HCT116 (cell line): ENCODE measurements around the gene CEP112. TPM values are rescaled to one million over a fixed set of nuclear protein-coding genes. Genes with fewer than 3 reads are reported as not detected.

Experiments used
- ATAC-seq: fragments of 200-7000 bp; cut with Tn5 transposase; 2 replicates; pipeline ENCODE4 v1.9.1; 2020; ENCODE audit warnings: mild to moderate bottlenecking, moderate library complexity
- BruUV-seq: library from RNA; stranded (reverse); fragments of 400-500 nt; replicated peaks from 2 replicates; lab custom pipeline; 2021; lab: Mats Ljungman, UMichigan
- CTCF ChIA-PET: fragments of 300-600 bp; sonication (Branson Sonifier 250); formaldehyde crosslinking; loops from one replicate; lab custom pipeline; 2021; ENCODE audit warnings: antibody characterized with exemption; lab: Charles Lee
- POLR2A ChIA-PET: fragments of 300-600, 350-600 bp; sonication (Branson Sonifier 250); formaldehyde crosslinking; loops from one replicate; lab custom pipeline; 2021; ENCODE audit warnings: antibody characterized with exemption; lab: Charles Lee
- RAD21 ChIA-PET, 2 experiments: fragments of 300-600 bp; sonication (Branson Sonifier 250); formaldehyde crosslinking; loops; one replicate each; lab custom pipeline; 2023; ENCODE audit warnings: low total read pairs in 2 of 2; ENCODE audit not compliant: uncharacterized antibody in 2 of 2, unreplicated experiment in 2 of 2, low non-redundant PET in 1 of 2; lab: Charles Lee
- DNase-seq: peaks from one replicate; pipeline ENCODE4 v3.0.0-alpha.2; 2010; ENCODE audit warnings: low read depth, low spot score
- H2AFZ ChIP-seq: fragments of 200-600 bp; shearing (Covaris generic), sonication (generic); 2 replicates; pipeline ENCODE4 v1.6.1; 2017; ENCODE audit warnings: low read depth, mixed run types, mixed read lengths, antibody characterized with exemption, low read length; ENCODE audit not compliant: poor library complexity, severe bottlenecking
- H3K27ac ChIP-seq: 2 replicates; pipeline ENCODE4 v1.5.1; 2012; ENCODE audit warnings: low read depth, low read length
- H3K27me3 ChIP-seq: fragments of 200-600 bp; sonication (generic); 2 replicates; pipeline ENCODE4 v1.6.1; 2016; ENCODE audit warnings: mixed run types, low read length, mixed read lengths; ENCODE audit not compliant: insufficient read depth
- H3K36me3 ChIP-seq, 2 experiments: fragments of 200-500 bp in 1 of 2; fragments of 200-600 bp in 1 of 2; sonication (Bioruptor generic) in 1 of 2; sonication (generic) in 1 of 2; 2 replicates each; pipeline versions ENCODE4 v1.5.1 to v1.6.1; 2014 to 2016; ENCODE audit warnings: low read length in 2 of 2, inconsistent platforms in 1 of 2, mixed read lengths in 1 of 2, mixed run types in 1 of 2; ENCODE audit not compliant: insufficient read depth in 2 of 2, control insufficient read depth in 1 of 2
- H3K4me1 ChIP-seq, 2 experiments: fragments of 200-600 bp in 1 of 2; sonication (generic) in 1 of 2; 2 replicates each; pipeline versions ENCODE4 v1.5.1 to v1.6.1; 2012 to 2017; ENCODE audit warnings: low read length in 2 of 2, inconsistent platforms in 1 of 2, mild to moderate bottlenecking in 1 of 2, mixed read lengths in 1 of 2, mixed run types in 1 of 2, moderate library complexity in 1 of 2; ENCODE audit not compliant: insufficient read depth in 2 of 2, control insufficient read depth in 1 of 2
- H3K4me2 ChIP-seq: fragments of 200-600 bp; sonication (generic); 2 replicates; pipeline ENCODE4 v1.6.1; 2017; ENCODE audit warnings: mixed run types, low read length, mixed read lengths
- H3K4me3 ChIP-seq, 2 experiments: fragments of 200-600 bp in 1 of 2; sonication (generic) in 1 of 2; replicated peaks in 1 of 2; 2 replicates each; pipeline ENCODE4 v1.5.1; 2011 to 2016; ENCODE audit warnings: low read length in 2 of 2, control low read depth in 1 of 2, low read depth in 1 of 2, mild to moderate bottlenecking in 1 of 2, mixed read lengths in 1 of 2, mixed run types in 1 of 2
- H3K79me2 ChIP-seq: fragments of 200-600 bp; sonication (generic); 2 replicates; pipeline ENCODE4 v1.6.1; 2017; ENCODE audit warnings: mild to moderate bottlenecking, mixed run types, low read length, moderate library complexity, mixed read lengths; ENCODE audit not compliant: insufficient read depth
- H3K9ac ChIP-seq: fragments of 200-600 bp; sonication (generic); 2 replicates; pipeline ENCODE4 v1.6.1; 2016; ENCODE audit warnings: low read length, mixed read lengths
- H3K9me2 ChIP-seq: fragments of 200-600 bp; sonication (generic), shearing (Covaris generic); 2 replicates; pipeline ENCODE4 v1.6.1; 2017; ENCODE audit warnings: mixed run types, mild to moderate bottlenecking, moderate library complexity; ENCODE audit not compliant: insufficient read depth
- H3K9me3 ChIP-seq, 2 experiments: fragments of 200-500 bp in 1 of 2; fragments of 200-600 bp in 1 of 2; sonication (Bioruptor generic) in 1 of 2; sonication (generic) in 1 of 2; 2 replicates each; pipeline ENCODE4 v1.6.1; 2014 to 2017; ENCODE audit warnings: low read length in 2 of 2, mixed read lengths in 2 of 2, inconsistent platforms in 1 of 2, low read depth in 1 of 2, mild to moderate bottlenecking in 1 of 2, mixed run types in 1 of 2, moderate library complexity in 1 of 2; ENCODE audit not compliant: control insufficient read depth in 1 of 2, insufficient read depth in 1 of 2
- H4K20me1 ChIP-seq: fragments of 200-600 bp; sonication (generic), shearing (Covaris generic); 2 replicates; pipeline ENCODE4 v1.6.1; 2017; ENCODE audit warnings: mixed run types, mild to moderate bottlenecking, moderate library complexity; ENCODE audit not compliant: insufficient read depth
- ATF3 ChIP-seq: IDR thresholded peaks from 2 replicates; pipeline ENCODE4 v1.6.1; 2012
- CEBPB ChIP-seq: IDR thresholded peaks from 2 replicates; pipeline ENCODE4 v1.6.1; 2012; ENCODE audit warnings: low read depth
- ELF1 ChIP-seq: IDR thresholded peaks from 2 replicates; pipeline ENCODE4 v1.6.1; 2012; ENCODE audit warnings: low read depth, borderline replicate concordance
- EZH2 ChIP-seq: fragments of 200-600 bp; sonication (generic); IDR thresholded peaks from 2 replicates; pipeline ENCODE4 v1.6.1; 2017; ENCODE audit warnings: antibody characterized with exemption, mixed run types
- FOSL1 ChIP-seq: IDR thresholded peaks from 2 replicates; pipeline ENCODE4 v1.6.1; 2012; ENCODE audit warnings: low read depth
- MAX ChIP-seq: IDR thresholded peaks from 2 replicates; pipeline ENCODE4 v1.6.1; 2012
- SP1 ChIP-seq: IDR thresholded peaks from 2 replicates; pipeline ENCODE4 v1.6.1; 2012; ENCODE audit warnings: low read depth
- SRF ChIP-seq: IDR thresholded peaks from 2 replicates; pipeline ENCODE4 v1.6.1; 2012; ENCODE audit warnings: low read depth
- ZNF274 ChIP-seq: fragments of 200-500 bp; sonication (Bioruptor generic); IDR thresholded peaks from 2 replicates; pipeline ENCODE4 v1.6.1; 2014; ENCODE audit warnings: mild to moderate bottlenecking, low read depth, low read length, inconsistent platforms
- intact Hi-C: fragments of 100-400 bp; cut with micrococcal nuclease; formaldehyde crosslinking; loops from 2 replicates; pipeline ENCODE4 v1.10.0; 2022
- total RNA-seq: library from RNA; stranded (reverse); gene quantifications from one replicate; pipeline ENCODE4 v1.2.1, GENCODE V29; 2021; ENCODE audit not compliant: unreplicated experiment
- TF ChIP-seq, protein P1 (sequence below), 3 experiments: fragments of 200-600 bp in 1 of 3; sonication (generic) in 1 of 3; IDR thresholded peaks in 2 of 3; conservative IDR thresholded peaks in 1 of 3; 2 replicates each; pipeline ENCODE4 v1.5.1; 2012 to 2017; ENCODE audit warnings: low read depth in 2 of 3, low read length in 2 of 3, antibody characterized with exemption in 1 of 3, borderline replicate concordance in 1 of 3, control low read depth in 1 of 3, mild to moderate bottlenecking in 1 of 3, mixed read lengths in 1 of 3, mixed run types in 1 of 3, moderate library complexity in 1 of 3; ENCODE audit not compliant: insufficient read depth in 1 of 3

The CEP112 gene
- total RNA-seq, 1 experiment from 2014 or later, result 10.9 TPM

GRCh38 chr17:65985571-65985970 is 206.4 kb downstream of the CEP112 start:
- no peaks in the 10 kb centered on the region for H3K79me2 ChIP-seq
- TF ChIP-seq CEBPB, result no peak
- no peak for TF ChIP-seq SP1
- TF ChIP-seq FOSL1, result no peak
- no peak for TF ChIP-seq SRF
- TF ChIP-seq MAX, result no peak
- TF ChIP-seq, protein P1, sequence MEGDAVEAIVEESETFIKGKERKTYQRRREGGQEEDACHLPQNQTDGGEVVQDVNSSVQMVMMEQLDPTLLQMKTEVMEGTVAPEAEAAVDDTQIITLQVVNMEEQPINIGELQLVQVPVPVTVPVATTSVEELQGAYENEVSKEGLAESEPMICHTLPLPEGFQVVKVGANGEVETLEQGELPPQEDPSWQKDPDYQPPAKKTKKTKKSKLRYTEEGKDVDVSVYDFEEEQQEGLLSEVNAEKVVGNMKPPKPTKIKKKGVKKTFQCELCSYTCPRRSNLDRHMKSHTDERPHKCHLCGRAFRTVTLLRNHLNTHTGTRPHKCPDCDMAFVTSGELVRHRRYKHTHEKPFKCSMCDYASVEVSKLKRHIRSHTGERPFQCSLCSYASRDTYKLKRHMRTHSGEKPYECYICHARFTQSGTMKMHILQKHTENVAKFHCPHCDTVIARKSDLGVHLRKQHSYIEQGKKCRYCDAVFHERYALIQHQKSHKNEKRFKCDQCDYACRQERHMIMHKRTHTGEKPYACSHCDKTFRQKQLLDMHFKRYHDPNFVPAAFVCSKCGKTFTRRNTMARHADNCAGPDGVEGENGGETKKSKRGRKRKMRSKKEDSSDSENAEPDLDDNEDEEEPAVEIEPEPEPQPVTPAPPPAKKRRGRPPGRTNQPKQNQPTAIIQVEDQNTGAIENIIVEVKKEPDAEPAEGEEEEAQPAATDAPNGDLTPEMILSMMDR (IDR thresholded peaks at IDR 0.05 in 2 of 3, conservative IDR thresholded peaks at IDR 0.05 in 1 of 3; ENCODE audit: borderline replicate concordance in 1 of 3, insufficient read depth in 1 of 3, low read depth in 2 of 3, low read length in 2 of 3), result no peak
- no peak for TF ChIP-seq EZH2
- TF ChIP-seq ZNF274, result no peak
- TF ChIP-seq ELF1, result no peak
- TF ChIP-seq ATF3, result no peak
- no TSS peak for BruUV-seq
- no peak for DNase-seq
- RAD21 ChIA-PET, result no interaction called here
- no peaks in the 10 kb centered on the region for H3K4me1 ChIP-seq
- no peaks in the 10 kb centered on the region for H4K20me1 ChIP-seq
- H3K27me3 ChIP-seq, result no peaks in the 10 kb centered on the region
- no peak overlapping the region for H3K9ac ChIP-seq
- ATAC-seq, result no peak
- H3K4me3 ChIP-seq, result no peak overlapping the region
- CTCF ChIA-PET, result interaction anchor here (2.8 kb wide), 2 partner anchors 691 to 754 kb away, joined by 22 to 25 read pairs; no protein-coding TSS in a partner anchor
- H3K9me2 ChIP-seq, result no peaks in the 10 kb centered on the region
- H2AFZ ChIP-seq, result no peak overlapping the region
- no peaks in the 10 kb centered on the region for H3K36me3 ChIP-seq
- intact Hi-C loops, result loop anchor here (5.0 to 10.0 kb wide), 2 partner anchors 428 to 561 kb away; no protein-coding TSS in a partner anchor
- no peak overlapping the region for H3K4me2 ChIP-seq
- H3K9me3 ChIP-seq, result peaks cover 0 to 12% of the 10 kb centered on the region in 2 experiments; a peak in 1 of 4 replicates
- POLR2A ChIA-PET, result no interaction called here
- H3K27ac ChIP-seq, result no peak overlapping the region
